HG02973 (cell line): ENCODE results near the gene SFMBT2.

Source experiments
- ATAC-seq: cut with Tn5 transposase; IDR thresholded peaks from one replicate; pipeline ENCODE4 v1.9.1; 2021; ENCODE audit warnings: moderate library complexity; ENCODE audit not compliant: unreplicated experiment

The SFMBT2 gene

DNA sequence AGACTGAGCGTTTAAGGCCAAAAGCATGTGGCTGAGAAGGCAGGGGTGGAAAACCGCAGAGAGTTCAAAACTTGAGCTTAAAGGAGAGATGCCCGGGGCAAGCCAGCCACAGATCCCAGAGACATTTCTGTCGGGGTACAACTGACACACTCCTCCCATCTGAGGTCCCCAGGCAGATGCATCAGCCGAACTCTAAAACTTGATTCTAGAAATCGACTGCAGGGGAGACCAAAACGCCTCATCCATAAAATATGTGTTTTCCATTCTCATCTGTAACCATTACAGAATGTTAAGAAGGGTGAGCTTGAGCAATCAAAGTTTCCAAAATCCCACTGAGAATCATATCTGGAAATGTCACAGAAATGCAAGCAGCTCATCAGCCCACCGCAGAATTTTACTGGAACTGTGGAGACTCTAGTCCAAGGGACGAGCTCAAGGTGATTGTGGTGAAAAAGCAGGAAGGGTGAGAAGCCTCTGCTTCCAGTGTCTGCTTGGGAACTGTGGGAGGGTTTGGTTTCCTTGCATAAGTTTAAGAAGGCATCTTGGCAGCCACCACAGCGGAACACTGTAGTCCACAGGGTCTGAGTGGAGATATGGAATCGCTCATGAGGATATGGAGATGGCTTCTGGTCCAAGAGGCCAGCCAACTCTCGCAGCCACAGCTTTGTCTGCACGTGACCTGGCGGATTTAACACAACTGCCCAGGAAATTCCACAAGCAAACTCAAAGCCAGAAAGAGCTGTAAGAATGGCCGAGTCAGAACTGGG lies 249.2 kb downstream of the SFMBT2 start:
- ATAC-seq: no peak

DNA sequence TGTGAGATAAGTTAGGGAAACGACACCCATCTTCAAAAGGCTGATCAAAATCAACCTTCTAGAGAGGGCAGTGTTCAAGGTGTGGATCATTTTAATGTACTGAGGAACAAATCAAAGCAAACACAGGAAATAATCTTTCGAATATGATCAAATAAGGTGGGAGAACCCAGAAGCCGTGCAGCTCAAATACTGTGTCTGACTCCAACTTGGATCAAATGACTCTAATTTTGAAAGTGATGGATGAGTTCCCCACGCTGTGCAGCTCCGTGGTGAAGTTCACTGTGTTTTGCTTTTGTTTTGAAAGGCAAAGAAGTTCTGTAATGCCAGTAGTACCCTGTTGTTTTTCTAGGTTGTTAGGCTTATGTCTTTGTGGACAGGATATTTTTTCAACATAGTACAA lies 250.9 kb downstream of the SFMBT2 start:
- no peak for ATAC-seq

DNA sequence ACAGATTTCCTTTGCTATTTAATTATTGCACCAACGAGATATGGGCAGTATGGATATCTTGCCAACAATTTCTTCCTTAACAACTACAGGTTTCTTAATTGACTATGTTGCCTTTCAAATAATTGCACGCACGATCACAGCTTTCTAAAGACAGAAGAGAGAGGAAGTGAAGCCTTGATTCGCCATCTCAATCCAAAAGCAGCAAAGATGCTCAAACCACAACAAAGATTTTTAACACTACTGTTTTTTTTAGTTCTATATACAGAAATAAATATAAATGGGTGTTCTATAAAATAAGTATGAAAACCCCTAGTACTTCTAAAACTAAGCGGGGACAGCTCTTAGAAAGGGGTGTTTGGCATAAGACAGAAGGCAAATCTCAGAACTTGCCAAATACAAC lies 251.3 kb downstream of the SFMBT2 start:
- ATAC-seq: no peak

DNA sequence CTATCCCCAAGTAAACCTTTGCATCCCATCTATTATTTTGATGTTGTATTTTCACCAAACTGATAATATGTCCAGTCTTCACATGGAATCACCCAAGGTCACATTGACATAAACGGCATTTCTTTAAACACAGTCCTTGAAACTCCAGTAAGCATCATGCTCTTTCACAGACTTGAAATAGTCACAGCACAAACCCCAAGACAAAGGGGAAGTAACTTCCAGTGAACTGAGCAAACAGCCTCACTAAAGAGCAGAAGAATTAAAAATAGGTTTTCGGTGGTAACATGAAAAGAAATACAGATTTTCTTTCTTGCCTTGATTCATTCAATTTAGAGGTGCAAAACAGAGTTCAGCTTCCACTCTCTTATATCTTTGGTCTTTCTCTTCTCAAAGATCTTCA lies 253.7 kb downstream of the SFMBT2 start:
- ATAC-seq: no peak

DNA sequence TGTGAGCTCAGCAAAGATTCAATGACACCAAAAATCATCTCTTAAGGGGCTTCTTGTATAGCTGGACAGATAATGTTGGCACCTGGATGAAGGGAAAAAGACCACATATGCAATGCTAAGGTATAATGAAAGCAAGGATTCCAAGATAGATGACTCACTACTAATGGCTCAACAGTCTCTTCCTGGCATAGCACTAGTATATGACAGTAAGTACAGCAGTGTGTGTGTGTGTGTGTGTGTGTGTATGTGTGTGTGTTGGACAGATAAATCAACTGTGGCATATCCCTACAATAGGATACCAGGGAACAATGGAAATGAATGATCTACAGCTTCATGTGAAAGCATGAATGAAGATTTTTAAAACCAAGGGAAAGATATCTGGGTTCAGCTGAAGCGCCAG lies 257.1 kb downstream of the SFMBT2 start:
- ATAC-seq: no peak

DNA sequence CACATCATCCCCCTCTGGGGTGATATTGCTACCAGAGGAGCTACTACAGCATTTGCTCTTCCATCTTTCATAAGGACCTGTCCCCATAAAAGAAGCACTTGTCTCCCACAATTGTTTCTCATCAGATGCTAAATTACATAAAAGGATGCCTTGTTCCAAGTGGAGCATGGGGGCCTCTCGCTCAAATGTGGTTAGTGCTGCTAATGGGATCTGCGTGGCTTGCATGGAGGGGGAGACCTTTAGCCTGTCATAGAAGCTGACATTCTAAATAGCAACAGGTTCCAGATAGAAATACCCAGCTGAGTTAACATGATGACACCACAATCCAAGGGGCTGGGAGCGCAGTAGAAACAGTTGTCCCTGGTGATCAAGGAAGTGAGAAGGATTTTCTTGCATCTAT lies 257.9 kb downstream of the SFMBT2 start:
- ATAC-seq: no peak

DNA sequence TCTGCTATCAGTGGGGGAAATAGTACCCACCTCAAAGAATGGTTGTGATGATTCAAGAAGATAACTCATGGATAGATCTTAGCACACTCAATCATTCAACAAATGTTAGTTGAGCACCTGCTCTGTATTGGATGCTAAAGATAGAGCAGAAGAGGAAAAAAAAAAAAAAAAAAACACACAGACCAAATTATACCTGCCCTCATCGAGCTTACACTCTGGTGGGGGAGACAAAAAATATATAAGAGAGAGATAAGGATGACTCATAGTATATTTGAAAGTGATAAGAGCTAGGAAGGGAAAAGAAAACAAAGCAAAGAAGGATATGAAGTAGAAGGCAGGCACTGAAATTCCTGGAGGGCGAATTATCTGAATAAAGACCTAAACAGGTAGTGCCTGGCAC lies 258.5 kb downstream of the SFMBT2 start:
- no peak for ATAC-seq

DNA sequence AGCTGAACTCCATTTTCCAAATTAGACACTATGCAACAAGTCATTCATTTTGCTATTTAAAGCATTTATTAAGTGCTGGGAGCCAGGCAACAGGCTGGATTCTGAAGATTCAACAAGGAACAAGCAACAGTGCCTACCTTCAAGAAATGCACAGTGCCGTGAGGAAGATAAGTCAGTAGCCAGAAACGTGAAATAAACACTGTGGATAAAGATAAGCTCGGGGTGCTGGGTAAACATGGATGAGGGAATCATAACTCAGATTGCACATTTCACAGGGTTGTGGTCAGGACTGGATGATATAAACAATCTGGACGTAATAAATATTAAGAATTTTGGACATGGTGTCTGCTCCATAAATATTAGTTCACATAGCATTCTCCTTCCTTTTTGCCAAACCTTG lies 259.3 kb downstream of the SFMBT2 start:
- ATAC-seq: no peak

- no peak for ATAC-seq
Measured at GRCh38 chr10:7150349-7150748, 260.5 kb downstream of the SFMBT2 start.

DNA sequence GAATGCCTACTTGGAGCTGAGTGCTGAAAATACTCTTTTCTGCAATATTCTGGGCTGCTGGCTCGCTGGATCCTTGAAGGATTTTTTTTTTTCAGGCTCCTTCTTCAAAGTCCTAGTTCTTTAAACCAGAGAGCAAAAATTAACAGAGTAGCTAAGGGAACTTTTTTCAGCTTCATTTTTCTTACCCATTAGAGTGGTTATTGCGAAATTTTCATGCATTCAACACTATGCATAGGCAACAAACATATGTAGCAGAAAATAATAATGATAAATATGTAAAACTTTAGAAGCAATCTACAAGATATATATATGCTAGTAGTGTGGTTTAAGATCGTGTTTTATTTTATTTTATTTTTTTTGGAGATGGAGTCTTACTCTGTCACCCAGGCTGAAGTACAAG lies 264.6 kb downstream of the SFMBT2 start:
- ATAC-seq: no peak

DNA sequence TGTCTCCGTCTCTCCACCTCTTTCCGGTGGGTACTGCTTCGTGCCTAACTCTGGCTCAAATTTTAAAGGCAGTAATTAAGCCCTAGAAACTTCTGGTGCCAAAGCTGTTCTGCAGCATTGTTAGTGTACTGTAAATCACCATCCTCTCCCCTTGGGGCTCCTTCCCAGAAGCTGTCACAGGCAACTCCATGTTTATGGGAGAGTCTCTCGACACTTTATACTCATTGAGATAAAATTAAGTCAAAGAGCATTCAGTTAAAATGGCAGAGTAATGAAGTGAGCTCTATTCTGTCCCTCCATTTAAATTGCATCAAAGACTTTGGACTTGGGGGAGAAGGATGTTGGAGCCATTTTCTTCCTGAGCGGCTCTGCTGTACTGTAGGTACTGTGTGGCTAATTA lies 274.8 kb downstream of the SFMBT2 start:
- ATAC-seq: no peak

DNA sequence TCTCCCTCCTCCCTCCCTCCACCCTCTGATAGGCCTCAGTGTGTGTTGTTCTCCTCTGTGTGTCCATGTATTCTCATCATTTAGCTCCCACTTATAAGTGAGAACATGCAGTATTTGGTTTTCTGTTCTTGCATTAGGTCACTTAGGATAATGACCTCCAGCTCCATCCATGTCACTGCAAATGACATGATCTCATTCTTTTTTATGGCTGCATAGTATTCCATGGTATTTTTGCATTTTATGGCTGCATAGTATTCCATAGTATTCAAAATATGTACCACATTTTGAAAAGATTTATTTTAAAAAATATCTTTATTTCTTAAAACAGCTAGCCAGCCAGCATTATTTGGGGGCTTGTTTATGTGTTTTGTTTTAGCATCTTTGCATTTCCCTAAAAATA lies 275.6 kb downstream of the SFMBT2 start:
- ATAC-seq: no peak

DNA sequence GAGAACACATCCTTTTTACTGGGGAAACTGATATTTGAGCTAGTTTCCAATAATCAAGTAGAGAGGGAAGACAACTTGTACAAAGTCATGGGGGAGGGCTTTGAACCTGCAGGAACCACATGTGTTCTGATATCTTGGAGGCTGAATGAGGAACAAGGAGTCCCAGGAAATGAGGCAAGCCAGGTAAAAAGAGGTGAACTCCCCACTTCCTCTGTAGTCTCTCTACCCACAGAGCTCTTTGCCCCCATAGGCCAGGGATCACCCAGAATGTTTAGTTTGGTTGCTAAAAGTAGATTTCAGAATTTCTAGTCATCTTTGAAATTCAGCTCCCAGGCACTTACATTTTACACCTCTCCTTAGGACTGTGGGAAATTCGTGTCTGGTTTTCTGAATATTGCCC lies 276.4 kb downstream of the SFMBT2 start:
- ATAC-seq: no peak

DNA sequence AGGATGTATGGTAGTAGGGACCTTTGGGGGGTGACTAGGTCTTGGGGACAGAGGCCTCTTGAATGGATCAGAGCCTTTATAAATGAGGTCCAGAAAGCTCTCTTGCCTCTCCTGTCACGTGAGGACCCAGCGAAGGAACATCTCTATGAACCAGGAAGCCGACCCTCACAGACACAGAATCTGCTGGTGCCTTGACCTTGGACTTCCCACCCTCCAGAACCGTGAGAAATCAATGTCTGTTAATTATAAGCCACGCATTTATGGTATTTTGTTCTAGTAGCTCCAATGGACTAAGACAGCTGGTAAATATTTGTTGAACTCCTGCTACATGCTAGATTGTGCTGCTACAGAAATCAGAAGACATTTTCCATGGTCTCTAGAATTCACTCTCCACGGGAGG lies 276.9 kb downstream of the SFMBT2 start:
- ATAC-seq: no peak

DNA sequence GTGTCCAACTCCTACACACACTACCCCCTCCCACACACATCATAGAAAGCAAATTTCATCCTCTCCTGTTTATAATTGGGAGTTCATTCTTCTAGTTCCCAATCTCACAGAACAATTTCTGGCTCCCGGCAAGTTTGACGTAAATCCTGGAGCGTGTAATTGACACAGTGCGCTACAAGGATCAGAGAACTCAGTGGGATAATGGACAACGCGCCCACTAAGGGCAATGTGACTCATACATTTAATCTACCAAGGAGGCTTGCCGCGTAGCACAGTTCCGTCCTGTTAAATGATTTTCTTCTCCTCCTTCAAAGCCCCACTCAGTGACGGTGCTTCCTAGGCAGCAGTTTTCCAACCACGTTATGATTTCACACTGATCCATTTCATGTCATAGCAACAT lies 277.6 kb downstream of the SFMBT2 start:
- no peak for ATAC-seq

DNA sequence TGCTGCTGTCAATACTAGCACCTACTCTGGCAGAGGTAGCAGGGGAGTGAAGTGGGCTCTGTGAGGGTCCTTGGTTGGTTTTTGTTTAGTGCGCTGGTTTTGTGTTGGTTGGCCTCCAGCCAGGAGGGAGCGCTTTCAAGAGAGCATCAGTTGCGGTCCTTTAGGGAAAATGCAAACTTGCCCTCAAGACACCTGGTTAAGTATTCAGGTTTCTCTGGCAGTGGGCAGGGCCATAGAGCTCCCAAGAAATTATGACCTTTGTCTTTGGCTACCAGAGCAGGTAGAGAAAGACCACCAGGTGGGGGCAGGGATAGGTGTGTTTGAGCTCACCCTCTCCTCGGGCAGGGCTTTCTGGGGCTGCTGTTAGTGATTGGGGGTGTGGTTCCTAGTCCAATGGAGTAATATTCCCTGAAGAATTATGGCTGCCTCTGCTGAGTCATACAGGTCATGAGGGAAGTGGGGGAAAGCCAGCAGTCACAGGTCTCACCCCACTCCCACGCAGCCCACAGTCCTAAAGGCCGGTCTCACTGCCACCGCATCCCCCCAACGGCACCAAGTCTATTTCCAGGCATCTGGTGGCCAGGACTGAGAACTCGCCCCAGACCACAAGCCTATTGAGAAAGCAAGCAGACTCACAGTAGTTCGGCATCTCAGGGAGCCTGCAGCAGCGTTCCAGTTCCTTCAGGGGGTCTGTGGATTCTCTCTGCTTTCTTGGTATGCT lies 280.5 kb downstream of the SFMBT2 start:
- no peak for ATAC-seq

GRCh38 chr10:7123774-7124173 lies 287.1 kb downstream of the SFMBT2 start:
- no peak for ATAC-seq

GRCh38 chr10:7122561-7122960 lies 288.3 kb downstream of the SFMBT2 start:
- ATAC-seq: no peak

DNA sequence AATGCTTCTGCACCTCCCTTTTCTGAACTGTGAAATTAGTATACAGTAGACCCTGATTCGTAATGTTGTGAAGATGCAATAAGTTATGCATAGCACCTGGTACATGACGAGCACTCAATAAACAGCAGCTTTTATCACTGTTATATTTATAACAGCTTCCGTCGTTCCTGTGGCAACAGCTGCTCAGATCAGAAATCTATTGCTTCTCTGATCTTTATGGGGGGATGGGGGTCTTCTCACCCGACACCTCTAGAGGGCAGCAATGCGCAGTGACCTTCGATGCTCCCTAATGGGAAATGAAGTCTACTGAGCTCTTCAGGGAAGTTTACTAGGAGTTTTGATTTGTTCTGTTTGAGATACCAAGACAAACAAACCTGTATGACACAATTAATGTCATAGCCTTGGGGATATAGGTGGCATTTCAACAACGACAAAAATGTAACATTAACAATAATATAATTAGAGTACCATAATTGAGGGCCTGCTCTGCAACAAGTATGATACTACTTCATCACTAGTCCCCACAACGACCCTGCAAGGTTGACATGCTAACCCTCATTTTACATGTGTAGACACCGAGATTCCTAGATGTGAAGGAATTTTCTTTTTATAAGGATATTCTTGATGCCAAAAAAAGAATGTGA lies 289.6 kb downstream of the SFMBT2 start:
- ATAC-seq: no peak

GRCh38 chr10:7119325-7120015 lies 291.4 kb downstream of the SFMBT2 start:
- ATAC-seq: no peak

DNA sequence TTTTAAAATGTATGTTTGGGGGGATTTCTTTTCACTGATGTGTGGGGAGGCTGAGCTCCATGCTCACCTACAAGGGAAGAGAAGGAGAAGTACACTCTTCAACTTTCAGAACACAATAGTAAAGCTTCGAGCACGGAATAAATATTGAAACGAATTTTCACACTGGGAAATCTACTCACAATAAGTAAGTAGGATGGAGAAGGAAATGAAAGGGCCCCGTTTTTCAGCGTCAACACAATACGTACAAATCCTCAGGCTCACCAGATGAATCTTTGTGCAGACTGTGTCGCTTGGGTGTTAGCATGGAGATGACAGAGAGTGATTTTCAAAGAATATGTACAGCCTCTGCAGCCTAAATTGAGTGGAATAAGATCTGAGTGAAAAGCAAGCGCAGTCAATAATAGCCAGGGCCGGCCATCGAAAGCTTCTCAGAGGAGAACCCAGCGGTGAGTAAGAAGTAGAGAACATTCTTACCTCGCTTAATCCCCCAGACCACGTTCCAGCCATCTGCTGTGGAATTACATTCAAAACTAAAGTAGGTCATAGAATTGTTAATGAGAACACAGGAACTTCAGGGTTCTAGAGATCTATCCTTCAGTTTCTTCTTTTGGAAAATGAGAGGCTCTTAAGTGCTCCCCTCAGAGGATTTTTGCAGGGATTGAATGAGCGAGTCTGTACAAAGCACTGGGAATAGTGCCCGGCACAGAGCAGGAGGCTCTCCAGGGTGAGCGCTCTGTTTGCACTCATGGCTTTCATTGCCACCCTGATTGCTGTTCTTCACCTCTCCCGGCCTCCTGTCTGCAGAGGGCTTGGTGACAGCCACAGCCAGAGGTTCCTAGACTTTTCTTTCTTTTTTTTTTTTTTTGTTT lies 292.8 kb downstream of the SFMBT2 start:
- ATAC-seq: no peak
